HCT116 (cell line): Measurements from ENCODE around the gene GSTO1. TPM values are rescaled to one million over a fixed set of nuclear protein-coding genes. Genes with fewer than 3 reads are reported as not detected.

ENCODE experiments used
- ATAC-seq: fragments of 200-7000 bp; cut with Tn5 transposase; 2 replicates; pipeline ENCODE4 v1.9.1; 2020; ENCODE audit warnings: mild to moderate bottlenecking, moderate library complexity
- BruUV-seq: library from RNA; stranded (reverse); fragments of 400-500 nt; replicated peaks from 2 replicates; lab custom pipeline; 2021; lab: Mats Ljungman, UMichigan
- CTCF ChIA-PET: fragments of 300-600 bp; sonication (Branson Sonifier 250); formaldehyde crosslinking; loops from one replicate; lab custom pipeline; 2021; ENCODE audit warnings: antibody characterized with exemption; lab: Charles Lee
- POLR2A ChIA-PET: fragments of 300-600, 350-600 bp; sonication (Branson Sonifier 250); formaldehyde crosslinking; loops from one replicate; lab custom pipeline; 2021; ENCODE audit warnings: antibody characterized with exemption; lab: Charles Lee
- RAD21 ChIA-PET, 2 experiments: fragments of 300-600 bp; sonication (Branson Sonifier 250); formaldehyde crosslinking; loops; one replicate each; lab custom pipeline; 2023; ENCODE audit warnings: low total read pairs in 2 of 2; ENCODE audit not compliant: uncharacterized antibody in 2 of 2, unreplicated experiment in 2 of 2, low non-redundant PET in 1 of 2; lab: Charles Lee
- DNase-seq: peaks from one replicate; pipeline ENCODE4 v3.0.0-alpha.2; 2010; ENCODE audit warnings: low read depth, low spot score
- H2AFZ ChIP-seq: fragments of 200-600 bp; shearing (Covaris generic), sonication (generic); 2 replicates; pipeline ENCODE4 v1.6.1; 2017; ENCODE audit warnings: low read depth, mixed run types, mixed read lengths, antibody characterized with exemption, low read length; ENCODE audit not compliant: poor library complexity, severe bottlenecking
- H3K27ac ChIP-seq: 2 replicates; pipeline ENCODE4 v1.5.1; 2012; ENCODE audit warnings: low read depth, low read length
- H3K27me3 ChIP-seq: fragments of 200-600 bp; sonication (generic); 2 replicates; pipeline ENCODE4 v1.6.1; 2016; ENCODE audit warnings: mixed run types, low read length, mixed read lengths; ENCODE audit not compliant: insufficient read depth
- H3K36me3 ChIP-seq, 2 experiments: fragments of 200-500 bp in 1 of 2; fragments of 200-600 bp in 1 of 2; sonication (Bioruptor generic) in 1 of 2; sonication (generic) in 1 of 2; 2 replicates each; pipeline versions ENCODE4 v1.5.1 to v1.6.1; 2014 to 2016; ENCODE audit warnings: low read length in 2 of 2, inconsistent platforms in 1 of 2, mixed read lengths in 1 of 2, mixed run types in 1 of 2; ENCODE audit not compliant: insufficient read depth in 2 of 2, control insufficient read depth in 1 of 2
- H3K4me1 ChIP-seq, 2 experiments: fragments of 200-600 bp in 1 of 2; sonication (generic) in 1 of 2; 2 replicates each; pipeline versions ENCODE4 v1.5.1 to v1.6.1; 2012 to 2017; ENCODE audit warnings: low read length in 2 of 2, inconsistent platforms in 1 of 2, mild to moderate bottlenecking in 1 of 2, mixed read lengths in 1 of 2, mixed run types in 1 of 2, moderate library complexity in 1 of 2; ENCODE audit not compliant: insufficient read depth in 2 of 2, control insufficient read depth in 1 of 2
- H3K4me2 ChIP-seq: fragments of 200-600 bp; sonication (generic); 2 replicates; pipeline ENCODE4 v1.6.1; 2017; ENCODE audit warnings: mixed run types, low read length, mixed read lengths
- H3K4me3 ChIP-seq, 2 experiments: fragments of 200-600 bp in 1 of 2; sonication (generic) in 1 of 2; replicated peaks in 1 of 2; 2 replicates each; pipeline ENCODE4 v1.5.1; 2011 to 2016; ENCODE audit warnings: low read length in 2 of 2, control low read depth in 1 of 2, low read depth in 1 of 2, mild to moderate bottlenecking in 1 of 2, mixed read lengths in 1 of 2, mixed run types in 1 of 2
- H3K79me2 ChIP-seq: fragments of 200-600 bp; sonication (generic); 2 replicates; pipeline ENCODE4 v1.6.1; 2017; ENCODE audit warnings: mild to moderate bottlenecking, mixed run types, low read length, moderate library complexity, mixed read lengths; ENCODE audit not compliant: insufficient read depth
- H3K9ac ChIP-seq: fragments of 200-600 bp; sonication (generic); 2 replicates; pipeline ENCODE4 v1.6.1; 2016; ENCODE audit warnings: low read length, mixed read lengths
- H3K9me2 ChIP-seq: fragments of 200-600 bp; sonication (generic), shearing (Covaris generic); 2 replicates; pipeline ENCODE4 v1.6.1; 2017; ENCODE audit warnings: mixed run types, mild to moderate bottlenecking, moderate library complexity; ENCODE audit not compliant: insufficient read depth
- H3K9me3 ChIP-seq, 2 experiments: fragments of 200-500 bp in 1 of 2; fragments of 200-600 bp in 1 of 2; sonication (Bioruptor generic) in 1 of 2; sonication (generic) in 1 of 2; 2 replicates each; pipeline ENCODE4 v1.6.1; 2014 to 2017; ENCODE audit warnings: low read length in 2 of 2, mixed read lengths in 2 of 2, inconsistent platforms in 1 of 2, low read depth in 1 of 2, mild to moderate bottlenecking in 1 of 2, mixed run types in 1 of 2, moderate library complexity in 1 of 2; ENCODE audit not compliant: control insufficient read depth in 1 of 2, insufficient read depth in 1 of 2
- H4K20me1 ChIP-seq: fragments of 200-600 bp; sonication (generic), shearing (Covaris generic); 2 replicates; pipeline ENCODE4 v1.6.1; 2017; ENCODE audit warnings: mixed run types, mild to moderate bottlenecking, moderate library complexity; ENCODE audit not compliant: insufficient read depth
- ATF3 ChIP-seq: IDR thresholded peaks from 2 replicates; pipeline ENCODE4 v1.6.1; 2012
- CEBPB ChIP-seq: IDR thresholded peaks from 2 replicates; pipeline ENCODE4 v1.6.1; 2012; ENCODE audit warnings: low read depth
- CTCF ChIP-seq, 3 experiments: fragments of 200-600 bp in 1 of 3; sonication (generic) in 1 of 3; IDR thresholded peaks in 2 of 3; conservative IDR thresholded peaks in 1 of 3; 2 replicates each; pipeline ENCODE4 v1.5.1; 2012 to 2017; ENCODE audit warnings: low read depth in 2 of 3, low read length in 2 of 3, antibody characterized with exemption in 1 of 3, borderline replicate concordance in 1 of 3, control low read depth in 1 of 3, mild to moderate bottlenecking in 1 of 3, mixed read lengths in 1 of 3, mixed run types in 1 of 3, moderate library complexity in 1 of 3; ENCODE audit not compliant: insufficient read depth in 1 of 3
- EGR1 ChIP-seq: IDR thresholded peaks from 2 replicates; pipeline ENCODE4 v1.6.1; 2012; ENCODE audit warnings: low read depth
- ELF1 ChIP-seq: IDR thresholded peaks from 2 replicates; pipeline ENCODE4 v1.6.1; 2012; ENCODE audit warnings: low read depth, borderline replicate concordance
- EZH2phosphoT487 ChIP-seq: fragments of 200-600 bp; IDR thresholded peaks from 2 replicates; pipeline ENCODE4 v1.6.1; 2018; ENCODE audit warnings: antibody characterized with exemption, borderline replicate concordance
- FOSL1 ChIP-seq: IDR thresholded peaks from 2 replicates; pipeline ENCODE4 v1.6.1; 2012; ENCODE audit warnings: low read depth
- JUND ChIP-seq: IDR thresholded peaks from 2 replicates; pipeline ENCODE4 v1.6.1; 2012
- MAX ChIP-seq: IDR thresholded peaks from 2 replicates; pipeline ENCODE4 v1.6.1; 2012
- POLR2AphosphoS5 ChIP-seq: IDR thresholded peaks from 2 replicates; pipeline ENCODE4 v1.6.1; 2011; ENCODE audit warnings: mild to moderate bottlenecking, low read depth, low read length, moderate library complexity
- REST ChIP-seq: IDR thresholded peaks from 2 replicates; pipeline ENCODE4 v1.6.1; 2012; ENCODE audit warnings: low read depth
- SIN3A ChIP-seq: IDR thresholded peaks from 2 replicates; pipeline ENCODE4 v1.6.1; 2012; ENCODE audit warnings: low read depth
- SP1 ChIP-seq: IDR thresholded peaks from 2 replicates; pipeline ENCODE4 v1.6.1; 2012; ENCODE audit warnings: low read depth
- SRF ChIP-seq: IDR thresholded peaks from 2 replicates; pipeline ENCODE4 v1.6.1; 2012; ENCODE audit warnings: low read depth
- TCF7L2 ChIP-seq: IDR thresholded peaks from 2 replicates; pipeline ENCODE4 v1.7.0; 2011; ENCODE audit warnings: borderline replicate concordance, inconsistent platforms; ENCODE audit not compliant: insufficient read depth, insufficient read length; ENCODE audit errors: extremely low read depth
- ZBTB33 ChIP-seq: IDR thresholded peaks from 2 replicates; pipeline ENCODE4 v1.6.1; 2011; ENCODE audit warnings: mild to moderate bottlenecking, low read length, moderate library complexity; ENCODE audit not compliant: insufficient replicate concordance; ENCODE audit errors: extremely low read depth
- ZFX ChIP-seq: fragments of 450-650 bp; IDR thresholded peaks from 2 replicates; pipeline ENCODE4 v1.6.1; 2017
- intact Hi-C: fragments of 100-400 bp; cut with micrococcal nuclease; formaldehyde crosslinking; loops from 2 replicates; pipeline ENCODE4 v1.10.0; 2022
- total RNA-seq: library from RNA; stranded (reverse); gene quantifications from one replicate; pipeline ENCODE4 v1.2.1, GENCODE V29; 2021; ENCODE audit not compliant: unreplicated experiment

GSTO1 gene
- total RNA-seq, 1 experiment from 2014 or later, result 179 TPM

GRCh38 chr10:104254493-104255310 lies at the start of gene GSTO1 (continued):
- no peak for TF ChIP-seq CEBPB
- peak; percentile 98 for TF ChIP-seq POLR2AphosphoS5
- no peak for TF ChIP-seq CTCF (IDR thresholded peaks at IDR 0.05 in 2 of 3, conservative IDR thresholded peaks at IDR 0.05 in 1 of 3; ENCODE audit: borderline replicate concordance in 1 of 3, insufficient read depth in 1 of 3, low read depth in 2 of 3, low read length in 2 of 3)
- TF ChIP-seq SP1, result peak; percentile 39; the same call in 1 of the 2 replicates

GRCh38 chr10:104208730-104209129 lies 46.0 kb upstream of the GSTO1 start:
- H3K4me3 ChIP-seq, result no peak overlapping the region
- H3K79me2 ChIP-seq, result no peaks in the 10 kb centered on the region
- BruUV-seq, result no TSS peak
- no peak overlapping the region for H3K4me2 ChIP-seq
- H4K20me1 ChIP-seq, result no peaks in the 10 kb centered on the region
- H2AFZ ChIP-seq, result no peak overlapping the region
- H3K4me1 ChIP-seq, result no peaks in the 10 kb centered on the region
- ChIA-PET POLR2A (no interaction called here), CTCF (no interaction called here), RAD21 (no interaction called here)
- H3K9ac ChIP-seq, result no peak overlapping the region
- DNase-seq (no peak), ATAC-seq (no peak)
- no peaks in the 10 kb centered on the region for H3K9me2 ChIP-seq
- no peaks in the 10 kb centered on the region for H3K9me3 ChIP-seq
- intact Hi-C loops, result loop anchor here (1.0 to 2.0 kb wide), 4 partner anchors 82 to 496 kb away; no protein-coding TSS in a partner anchor
- no peak for TF ChIP-seq ATF3
- no peak for TF ChIP-seq TCF7L2
- TF ChIP-seq SP1, result no peak
- TF ChIP-seq ELF1, result no peak
- TF ChIP-seq SRF, result no peak
- TF ChIP-seq EGR1, result no peak
- TF ChIP-seq ZBTB33, result no peak
- TF ChIP-seq REST, result no peak
- TF ChIP-seq MAX, result no peak
- TF ChIP-seq FOSL1, result no peak
- TF ChIP-seq SIN3A, result no peak
- TF ChIP-seq CEBPB, result no peak
- TF ChIP-seq ZFX, result no peak
- TF ChIP-seq EZH2phosphoT487, result no peak
- TF ChIP-seq JUND, result no peak
- no peaks in the 10 kb centered on the region for H3K27me3 ChIP-seq
- no peaks in the 10 kb centered on the region for H3K36me3 ChIP-seq
- no peak overlapping the region for H3K27ac ChIP-seq
